IPS-11a (cell line): ENCODE data around the gene RANGAP1.

ENCODE experiments used
- H3K4me3 ChIP-seq: one replicate; pipeline ENCODE4 v1.5.1; 2013; ENCODE audit warnings: low read depth, low read length, control low read depth

The RANGAP1 gene

GRCh38 chr22:41238570-41239442 is 47.2 kb downstream of the RANGAP1 start:
- H3K4me3 ChIP-seq: no peak overlapping the region

DNA sequence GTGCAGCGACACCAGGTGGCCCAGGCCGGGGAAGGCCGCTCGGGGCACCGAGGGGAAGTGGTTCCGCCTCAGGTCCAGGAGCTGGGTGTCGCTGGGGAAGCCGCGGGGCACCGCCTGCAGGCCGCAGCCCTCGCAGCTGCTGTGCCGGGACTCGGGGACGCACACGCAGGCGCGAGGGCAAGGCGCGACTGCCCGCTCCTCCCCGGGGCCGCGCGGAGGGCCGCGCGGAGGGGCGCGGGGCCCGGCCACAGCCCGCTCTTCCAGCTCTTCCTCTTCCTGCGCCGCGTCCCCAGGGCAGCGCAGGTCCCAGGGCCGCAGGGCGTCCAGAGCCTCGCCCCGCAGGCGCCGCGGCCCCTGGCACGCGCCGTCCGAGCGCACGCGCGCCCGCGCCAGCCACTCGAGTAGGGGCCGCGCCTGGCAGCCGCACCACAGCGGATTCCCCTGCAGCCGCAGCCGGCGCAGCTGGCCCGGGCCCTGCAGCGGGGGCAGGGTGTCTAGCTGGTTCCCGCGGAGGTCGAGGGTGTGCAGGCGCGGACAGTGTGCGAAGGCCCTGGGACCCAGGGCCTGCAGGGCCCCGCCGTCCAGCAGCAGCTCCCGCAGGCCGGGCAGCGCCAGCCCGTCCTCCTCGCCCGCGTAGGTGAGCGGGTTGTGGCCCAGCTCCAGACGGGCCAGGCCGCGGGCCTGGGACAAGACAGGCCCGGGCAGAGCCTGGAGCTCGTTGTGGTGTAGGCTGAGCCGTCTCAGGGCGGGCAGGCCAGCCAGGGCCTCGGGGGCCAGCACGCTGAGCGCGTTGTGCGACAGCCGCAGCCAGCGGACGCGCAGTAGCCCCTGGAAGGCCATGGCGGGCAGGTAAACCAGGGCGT is 48.0 kb downstream of the RANGAP1 start:
- peak overlapping the region; percentile 4 for H3K4me3 ChIP-seq

DNA sequence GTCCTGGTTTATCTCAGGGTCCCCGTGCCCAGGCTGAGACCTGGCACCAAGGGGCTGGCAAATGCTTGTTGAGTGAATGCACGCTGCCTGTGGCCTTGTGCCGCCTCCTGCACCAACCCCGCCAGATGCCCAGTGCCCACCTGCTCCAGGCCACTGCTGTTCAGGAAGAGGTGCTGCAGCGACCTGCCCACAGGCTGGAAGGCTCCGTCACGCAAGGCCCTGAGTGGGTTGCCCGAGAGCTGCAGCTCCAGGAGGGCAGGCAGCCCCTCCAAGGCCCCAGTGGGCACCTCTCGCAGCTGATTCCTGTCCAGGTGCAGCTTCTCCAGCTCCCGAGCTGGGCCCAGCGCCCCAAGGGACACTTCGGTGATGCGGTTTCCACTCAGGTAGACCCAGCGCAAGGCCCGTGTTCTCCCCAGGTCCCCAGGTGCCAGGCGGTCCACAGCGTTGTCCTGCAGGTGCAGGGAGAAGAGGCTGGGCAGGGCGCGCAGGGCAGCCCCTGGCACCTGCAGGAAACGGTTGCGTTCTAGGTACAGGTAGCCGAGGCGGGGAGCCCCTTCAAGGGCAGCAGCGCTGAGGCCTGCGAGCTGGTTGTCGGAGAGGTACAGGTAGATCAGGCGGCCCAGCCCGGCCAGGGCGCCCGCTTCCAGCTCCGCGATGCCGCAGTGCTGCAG is 48.8 kb downstream of the RANGAP1 start:
- no peak overlapping the region for H3K4me3 ChIP-seq

GRCh38 chr22:41234815-41235695 is 50.9 kb downstream of the RANGAP1 start:
- H3K4me3 ChIP-seq: no peak overlapping the region

DNA sequence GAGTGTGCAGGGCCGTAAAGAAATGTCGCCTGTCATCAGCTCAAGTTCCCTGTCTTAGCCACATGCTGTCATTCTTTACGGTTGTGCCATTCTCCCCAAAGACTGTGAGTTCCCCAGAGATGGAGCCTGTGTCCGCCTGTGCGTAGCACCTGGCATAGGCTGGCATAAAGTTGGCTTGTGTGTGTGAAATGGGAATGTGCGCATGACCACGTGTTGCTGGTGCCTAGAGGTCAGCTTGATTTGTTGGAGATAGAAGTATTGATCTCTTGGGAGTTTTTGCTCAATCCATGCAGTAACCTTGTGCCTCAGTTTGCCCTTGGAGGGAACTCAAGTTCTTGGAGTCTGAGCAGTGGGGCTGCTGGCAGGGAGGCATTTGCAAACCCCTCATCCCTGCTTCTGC is 54.6 kb downstream of the RANGAP1 start:
- H3K4me3 ChIP-seq: no peak overlapping the region

GRCh38 chr22:41230401-41230785 is 55.6 kb downstream of the RANGAP1 start:
- H3K4me3 ChIP-seq: no peak overlapping the region

- H3K4me3 ChIP-seq: no peak overlapping the region
Measured at GRCh38 chr22:41229730-41230400, 56.1 kb downstream of the RANGAP1 start.

DNA sequence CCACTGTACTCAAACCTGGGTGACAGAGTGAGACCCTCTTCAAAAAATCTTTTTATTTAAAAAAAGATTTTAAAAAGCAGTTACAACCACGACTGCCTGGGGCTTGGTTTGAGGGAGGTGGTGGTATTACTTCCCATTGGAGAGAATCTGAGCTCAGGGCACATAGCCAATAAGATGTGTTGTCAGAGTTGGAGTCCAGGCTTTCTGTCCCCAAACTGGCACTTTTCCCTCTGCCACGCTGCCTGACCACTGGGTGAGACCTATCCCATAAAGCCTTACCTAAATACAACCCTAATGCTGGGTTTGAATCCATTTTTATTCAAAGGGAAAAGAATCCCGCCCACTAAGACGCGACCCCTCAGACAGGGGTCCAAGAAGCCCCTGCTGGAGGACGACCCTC is 56.8 kb downstream of the RANGAP1 start:
- no peak overlapping the region for H3K4me3 ChIP-seq

GRCh38 chr22:41226723-41227655 is 59.0 kb downstream of the RANGAP1 start:
- no peak overlapping the region for H3K4me3 ChIP-seq

GRCh38 chr22:41223535-41223934 is 62.5 kb downstream of the RANGAP1 start:
- no peak overlapping the region for H3K4me3 ChIP-seq

DNA sequence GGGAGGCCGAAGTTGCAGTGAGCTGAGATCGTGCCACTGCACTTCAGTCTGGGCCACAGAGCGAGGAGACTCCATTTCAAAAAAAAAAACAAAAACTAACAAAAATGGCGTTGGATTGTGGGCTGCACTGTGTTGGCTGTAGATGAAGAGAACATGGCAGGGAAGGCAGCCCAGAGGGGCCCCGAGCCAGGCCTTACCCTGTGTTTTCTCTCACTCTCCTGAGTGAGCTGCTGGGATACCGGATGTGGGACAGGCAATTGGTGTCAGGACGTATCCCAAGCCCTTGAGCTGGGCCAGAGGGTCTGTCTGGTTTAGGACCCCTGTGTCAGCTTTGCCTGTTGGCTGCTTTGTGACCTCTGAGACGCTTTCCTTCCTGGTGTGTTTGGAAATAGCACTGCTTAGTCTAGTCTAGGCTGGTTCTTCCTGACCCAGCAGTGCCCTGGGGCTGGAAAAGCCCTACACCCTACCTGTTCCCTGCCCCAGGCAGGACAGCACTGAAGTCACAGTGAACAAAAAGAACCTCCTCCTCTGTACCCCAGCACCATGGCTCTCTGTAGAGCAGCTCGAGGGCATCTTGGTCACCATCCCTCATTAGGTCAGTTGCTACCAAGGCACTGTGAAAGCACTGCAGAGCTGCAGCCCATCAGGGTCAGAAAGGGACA is 63.0 kb downstream of the RANGAP1 start:
- no peak overlapping the region for H3K4me3 ChIP-seq

DNA sequence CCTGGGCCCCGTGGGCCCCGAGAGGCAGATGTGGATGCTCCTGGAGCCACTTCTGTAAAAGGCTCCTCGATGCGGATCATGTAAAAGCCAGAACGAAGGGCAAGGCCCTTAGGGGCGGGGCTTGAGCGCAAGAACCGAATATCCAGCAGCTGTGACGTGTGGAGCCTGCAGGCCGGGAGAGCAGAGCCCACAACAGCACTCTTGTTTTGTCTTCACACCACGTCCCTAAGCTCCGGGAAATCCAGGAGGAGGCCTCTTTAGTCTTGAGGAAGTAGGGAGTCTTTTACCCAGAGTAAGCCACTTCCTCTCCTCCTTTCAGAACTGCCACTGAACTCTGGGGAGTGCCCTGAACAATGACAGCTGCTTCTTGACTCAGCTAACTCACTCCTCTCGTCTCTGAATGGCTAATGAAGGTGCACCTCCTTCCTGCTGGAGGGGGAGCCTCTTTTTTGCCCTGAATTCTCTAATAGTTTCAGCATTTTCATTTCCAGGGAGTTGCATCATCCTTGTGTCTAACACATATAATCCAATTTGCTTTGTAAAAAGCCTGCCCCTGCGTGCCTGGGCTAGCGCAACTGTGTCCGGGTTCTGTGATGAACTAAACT is 68.3 kb downstream of the RANGAP1 start:
- no peak overlapping the region for H3K4me3 ChIP-seq

DNA sequence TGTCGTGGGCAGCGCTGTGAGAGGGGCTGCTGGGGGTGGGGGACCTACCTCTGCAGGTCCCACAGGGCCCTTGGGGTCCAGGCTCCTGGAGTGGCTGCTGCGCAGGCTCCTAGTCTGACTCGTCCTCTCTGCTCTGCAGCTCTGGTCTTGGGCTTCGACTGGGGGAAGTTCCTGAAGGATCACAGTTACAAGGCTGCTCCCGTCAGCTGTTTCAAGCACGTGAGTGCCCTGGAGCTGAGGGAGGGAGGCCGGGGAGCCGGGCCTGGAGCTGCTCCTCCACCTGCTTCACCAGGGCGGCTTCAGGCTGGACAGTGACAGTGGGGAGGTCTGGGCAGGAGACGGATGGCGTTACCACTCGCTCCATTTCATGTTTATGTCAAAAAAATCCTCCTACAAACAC is 69.0 kb downstream of the RANGAP1 start:
- H3K4me3 ChIP-seq: no peak overlapping the region

- H3K4me3 ChIP-seq: no peak overlapping the region
Measured at GRCh38 chr22:41215926-41216325, 70.1 kb downstream of the RANGAP1 start.

- no peak overlapping the region for H3K4me3 ChIP-seq
Measured at GRCh38 chr22:41215409-41215808, 70.6 kb downstream of the RANGAP1 start.

DNA sequence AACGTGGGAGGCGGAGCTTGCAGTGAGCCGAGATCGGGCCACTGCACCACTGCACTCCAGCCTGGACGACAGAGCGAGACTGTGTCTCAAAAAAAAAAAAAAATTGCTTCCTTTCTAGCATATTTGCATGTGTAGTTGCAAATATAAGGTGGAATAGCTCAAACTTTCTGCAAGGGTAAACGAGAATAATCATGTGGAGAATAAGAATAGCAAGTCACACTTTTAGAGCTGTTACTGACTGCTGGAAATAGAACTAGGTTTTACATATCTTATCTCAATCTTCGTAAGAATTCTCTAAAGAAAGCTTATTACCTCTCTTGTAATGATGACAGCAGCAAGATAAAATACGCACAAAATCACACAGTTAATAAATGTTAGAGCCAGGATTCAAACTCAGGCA is 79.3 kb downstream of the RANGAP1 start:
- no peak overlapping the region for H3K4me3 ChIP-seq

DNA sequence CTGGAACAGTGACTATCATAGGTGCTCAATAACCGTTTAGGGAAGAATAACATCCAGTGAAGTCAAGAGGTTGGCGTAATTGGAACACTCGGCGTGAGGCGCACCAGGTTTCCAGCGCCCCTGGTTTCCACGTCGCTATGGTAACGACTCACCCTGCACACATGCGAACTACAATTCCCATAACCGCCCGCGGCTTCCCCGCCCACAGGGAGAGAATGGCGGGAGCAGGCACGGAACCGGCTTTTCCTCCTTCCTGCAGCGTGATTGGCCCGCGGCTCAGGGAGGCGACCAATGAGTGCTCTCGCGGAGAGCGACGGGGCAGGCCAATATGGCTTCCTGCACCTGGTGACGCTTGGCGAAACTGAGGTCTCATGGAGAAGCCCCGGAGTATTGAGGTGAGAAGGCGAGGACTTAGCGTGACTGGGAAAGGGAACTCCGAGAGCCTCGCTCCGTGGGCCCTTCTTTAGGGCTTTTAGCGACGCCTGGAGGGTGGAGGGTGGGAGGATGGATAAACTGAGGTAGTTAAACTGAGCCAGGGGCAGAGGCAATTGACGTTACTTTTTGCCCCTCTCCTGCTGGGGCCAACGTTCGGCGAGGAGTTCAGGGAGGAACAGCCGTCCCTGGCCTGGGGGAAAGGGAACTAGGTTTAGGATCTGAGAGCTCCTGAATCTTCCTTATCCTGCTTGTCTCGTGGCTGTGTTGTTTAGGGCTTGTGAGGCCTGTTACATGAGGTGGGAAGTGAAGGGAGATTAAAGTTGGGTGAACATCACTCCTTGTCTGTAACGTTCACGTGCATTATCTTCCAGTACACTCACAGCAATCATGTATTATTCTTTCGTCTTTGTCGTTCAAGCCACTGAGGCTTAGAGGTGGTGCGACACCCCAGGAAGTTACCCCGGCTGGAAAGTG is 80.7 kb downstream of the RANGAP1 start, which contains the start of gene L3MBTL2:
L3MBTL2 (plus strand) TSS at position 321 of the 909 bp plus-strand sequence; CDS start at position 372, 51 bp downstream.
- peak within 1 kb of the TSS; percentile 97 for H3K4me3 ChIP-seq
